ENCODE results near the gene NFE2L3.
A peak's percentile ranks its signal among the peaks of the same experiment; 100 is the strongest.

The NFE2L3 gene

DNA sequence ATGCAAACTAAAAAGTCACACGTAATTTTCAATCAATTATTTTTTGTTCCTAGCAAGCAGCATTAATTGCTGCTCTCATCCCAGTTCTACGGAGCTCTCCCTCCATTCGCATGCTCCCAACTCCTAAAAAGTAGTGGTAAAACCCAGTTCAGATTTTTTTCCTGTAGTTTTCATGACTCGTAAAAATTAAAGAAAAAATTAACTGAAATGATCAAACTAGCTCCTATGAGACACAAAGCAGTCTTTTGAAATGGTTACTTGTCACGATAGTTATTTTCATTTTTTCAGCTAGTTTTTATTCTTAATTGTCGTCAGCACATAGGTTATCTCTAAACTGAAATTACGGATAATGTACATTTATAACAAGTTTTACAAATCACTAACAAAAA lies 46.8 kb downstream of the NFE2L3 start:
- TF ChIP-seq, protein P1, sequence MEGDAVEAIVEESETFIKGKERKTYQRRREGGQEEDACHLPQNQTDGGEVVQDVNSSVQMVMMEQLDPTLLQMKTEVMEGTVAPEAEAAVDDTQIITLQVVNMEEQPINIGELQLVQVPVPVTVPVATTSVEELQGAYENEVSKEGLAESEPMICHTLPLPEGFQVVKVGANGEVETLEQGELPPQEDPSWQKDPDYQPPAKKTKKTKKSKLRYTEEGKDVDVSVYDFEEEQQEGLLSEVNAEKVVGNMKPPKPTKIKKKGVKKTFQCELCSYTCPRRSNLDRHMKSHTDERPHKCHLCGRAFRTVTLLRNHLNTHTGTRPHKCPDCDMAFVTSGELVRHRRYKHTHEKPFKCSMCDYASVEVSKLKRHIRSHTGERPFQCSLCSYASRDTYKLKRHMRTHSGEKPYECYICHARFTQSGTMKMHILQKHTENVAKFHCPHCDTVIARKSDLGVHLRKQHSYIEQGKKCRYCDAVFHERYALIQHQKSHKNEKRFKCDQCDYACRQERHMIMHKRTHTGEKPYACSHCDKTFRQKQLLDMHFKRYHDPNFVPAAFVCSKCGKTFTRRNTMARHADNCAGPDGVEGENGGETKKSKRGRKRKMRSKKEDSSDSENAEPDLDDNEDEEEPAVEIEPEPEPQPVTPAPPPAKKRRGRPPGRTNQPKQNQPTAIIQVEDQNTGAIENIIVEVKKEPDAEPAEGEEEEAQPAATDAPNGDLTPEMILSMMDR (IDR thresholded peaks at IDR 0.05; ENCODE audit: low read depth, low read length) = no peak
- no peak for DNase-seq (ENCODE audit: extremely low read depth, low read depth)

DNA sequence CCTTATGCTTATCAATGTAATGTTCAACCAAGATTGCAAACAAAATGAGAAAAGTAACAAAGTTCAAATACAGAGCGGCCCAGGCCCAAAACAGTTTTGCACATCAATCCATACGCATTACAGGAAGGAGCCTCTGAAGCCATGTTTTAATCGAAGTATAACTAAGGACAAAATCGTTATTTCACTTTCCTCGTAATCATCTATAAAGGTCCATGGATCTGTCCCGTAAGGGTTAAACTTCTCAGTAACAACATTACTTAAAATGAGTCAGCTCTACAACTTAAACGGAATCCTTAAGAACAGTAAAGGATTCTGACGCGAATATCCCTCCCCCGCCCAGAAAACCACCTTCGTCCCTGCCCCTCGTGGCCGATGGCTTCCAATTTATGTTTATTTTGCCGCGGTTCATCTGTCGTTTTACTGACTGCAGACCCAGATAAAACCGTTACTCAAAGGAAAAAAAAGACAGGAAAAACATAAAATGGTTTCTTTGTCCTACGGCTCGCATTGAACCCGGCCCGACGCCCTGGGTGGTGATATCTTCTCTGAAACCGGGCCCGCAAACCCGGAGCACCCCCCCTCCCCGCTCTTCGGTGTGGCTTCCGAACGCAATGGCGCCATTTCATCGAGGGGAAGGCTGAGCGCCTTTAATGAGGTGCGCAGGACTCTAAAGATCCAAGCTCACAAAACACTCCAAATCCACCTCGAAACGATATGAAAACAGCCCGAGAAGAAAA lies 47.5 kb downstream of the NFE2L3 start:
- TF ChIP-seq, protein P1 (IDR thresholded peaks at IDR 0.05; ENCODE audit: low read depth, low read length) = no peak
- no peak for DNase-seq (ENCODE audit: extremely low read depth, low read depth)

DNA sequence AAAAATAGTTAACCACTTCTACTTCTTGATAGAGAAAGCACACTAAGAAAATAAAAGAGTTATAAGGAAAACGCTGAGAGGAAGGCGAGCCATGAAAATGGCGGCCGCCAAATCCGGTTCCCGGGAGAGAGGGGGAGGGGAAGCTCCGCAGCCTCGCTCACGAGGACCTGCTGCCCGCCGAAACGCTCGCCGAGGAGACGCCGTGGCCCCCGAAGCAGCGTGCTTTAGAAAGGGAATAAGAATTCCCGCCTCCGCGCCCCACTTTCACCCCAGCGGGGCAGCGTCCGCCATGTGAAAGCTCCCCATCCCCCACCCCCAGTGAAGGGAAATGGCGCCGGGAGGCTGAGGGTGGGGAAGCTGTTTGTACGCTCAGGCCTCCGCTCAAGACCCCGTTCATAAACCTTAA lies 48.0 kb downstream of the NFE2L3 start:
- TF ChIP-seq, protein P1 (IDR thresholded peaks at IDR 0.05; ENCODE audit: low read depth, low read length) = no peak
- no peak for DNase-seq (ENCODE audit: extremely low read depth, low read depth)

DNA sequence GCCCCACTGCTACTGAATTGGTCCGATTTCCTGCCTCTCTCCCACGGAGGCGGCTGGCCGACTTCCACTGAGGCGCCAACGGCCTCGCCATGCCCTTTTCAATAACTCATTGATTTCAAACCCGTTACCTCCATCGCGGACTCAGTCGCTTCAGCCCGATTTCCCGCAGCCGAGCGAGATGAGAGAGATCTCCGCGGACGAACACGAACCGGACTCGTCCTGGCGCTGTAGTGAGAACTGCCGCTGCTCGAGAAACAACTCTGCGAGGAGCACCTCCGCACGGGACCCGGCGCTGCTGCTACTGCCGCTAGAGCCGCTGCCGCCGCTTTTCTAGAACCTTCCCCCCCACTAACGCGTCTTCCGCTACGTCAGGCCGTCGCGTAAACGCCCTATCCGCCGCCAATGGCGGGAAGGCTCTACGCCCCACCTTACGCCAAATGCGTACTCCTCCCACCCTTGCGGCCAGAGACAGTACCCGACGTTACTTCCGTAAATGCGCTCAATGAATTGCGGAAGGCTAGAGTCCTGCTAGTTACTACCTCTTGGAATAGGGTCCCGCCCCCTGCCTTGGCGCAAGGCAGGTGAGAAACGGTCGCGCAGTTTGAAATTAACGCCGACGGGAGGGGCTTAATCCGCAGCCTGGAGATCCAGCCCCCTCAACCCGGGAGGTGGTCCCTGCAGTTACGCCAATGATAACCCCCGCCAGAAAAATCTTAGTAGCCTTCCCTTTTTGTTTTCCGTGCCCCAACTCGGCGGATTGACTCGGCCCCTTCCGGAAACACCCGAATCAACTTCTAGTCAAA lies 48.6 kb downstream of the NFE2L3 start, which contains the start of gene HNRNPA2B1:
HNRNPA2B1 (minus strand) TSS at position 303 of the 803 bp plus-strand sequence; CDS start at position 134, 169 bp downstream.
- TF ChIP-seq, protein P1 (IDR thresholded peaks at IDR 0.05; ENCODE audit: low read depth, low read length) = no peak; the same call in 1 of the 2 replicates

DNA sequence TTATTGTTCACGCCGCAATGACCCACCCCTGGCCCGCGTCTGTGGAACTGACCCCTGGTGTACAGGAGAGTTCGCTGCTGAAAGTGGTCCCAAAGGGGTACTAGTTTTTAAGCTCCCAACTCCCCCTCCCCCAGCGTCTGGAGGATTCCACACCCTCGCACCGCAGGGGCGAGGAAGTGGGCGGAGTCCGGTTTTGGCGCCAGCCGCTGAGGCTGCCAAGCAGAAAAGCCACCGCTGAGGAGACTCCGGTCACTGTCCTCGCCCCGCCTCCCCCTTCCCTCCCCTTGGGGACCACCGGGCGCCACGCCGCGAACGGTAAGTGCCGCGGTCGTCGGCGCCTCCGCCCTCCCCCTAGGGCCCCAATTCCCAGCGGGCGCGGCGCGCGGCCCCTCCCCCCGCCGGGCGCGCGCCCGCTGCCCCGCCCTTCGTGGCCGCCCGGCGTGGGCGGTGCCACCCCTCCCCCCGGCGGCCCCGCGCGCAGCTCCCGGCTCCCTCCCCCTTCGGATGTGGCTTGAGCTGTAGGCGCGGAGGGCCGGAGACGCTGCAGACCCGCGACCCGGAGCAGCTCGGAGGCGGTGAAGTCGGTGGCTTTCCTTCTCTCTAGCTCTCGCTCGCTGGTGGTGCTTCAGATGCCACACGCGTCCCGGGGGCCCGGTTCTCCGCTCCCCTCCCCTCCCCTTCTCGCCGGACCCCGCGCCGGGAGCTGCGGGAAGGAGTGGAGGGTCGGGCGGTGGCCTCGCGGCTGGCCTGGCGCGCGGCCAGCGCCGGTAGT lies 49.4 kb downstream of the NFE2L3 start, which contains the start of gene CBX3:
CBX3 (plus strand) TSS at position 499 of the 772 bp plus-strand sequence. CDS start 1,254 bp downstream, outside the sequence.
- DNase-seq (ENCODE audit: extremely low read depth, low read depth) = peak; percentile 44
- TF ChIP-seq, protein P1 (IDR thresholded peaks at IDR 0.05; ENCODE audit: low read depth, low read length) = no peak

More for the DNA sequence above, 48.6 kb downstream of the NFE2L3 start, which contains the start of gene HNRNPA2B1:
- peak; percentile 92 for DNase-seq (ENCODE audit: extremely low read depth, low read depth)

DNA sequence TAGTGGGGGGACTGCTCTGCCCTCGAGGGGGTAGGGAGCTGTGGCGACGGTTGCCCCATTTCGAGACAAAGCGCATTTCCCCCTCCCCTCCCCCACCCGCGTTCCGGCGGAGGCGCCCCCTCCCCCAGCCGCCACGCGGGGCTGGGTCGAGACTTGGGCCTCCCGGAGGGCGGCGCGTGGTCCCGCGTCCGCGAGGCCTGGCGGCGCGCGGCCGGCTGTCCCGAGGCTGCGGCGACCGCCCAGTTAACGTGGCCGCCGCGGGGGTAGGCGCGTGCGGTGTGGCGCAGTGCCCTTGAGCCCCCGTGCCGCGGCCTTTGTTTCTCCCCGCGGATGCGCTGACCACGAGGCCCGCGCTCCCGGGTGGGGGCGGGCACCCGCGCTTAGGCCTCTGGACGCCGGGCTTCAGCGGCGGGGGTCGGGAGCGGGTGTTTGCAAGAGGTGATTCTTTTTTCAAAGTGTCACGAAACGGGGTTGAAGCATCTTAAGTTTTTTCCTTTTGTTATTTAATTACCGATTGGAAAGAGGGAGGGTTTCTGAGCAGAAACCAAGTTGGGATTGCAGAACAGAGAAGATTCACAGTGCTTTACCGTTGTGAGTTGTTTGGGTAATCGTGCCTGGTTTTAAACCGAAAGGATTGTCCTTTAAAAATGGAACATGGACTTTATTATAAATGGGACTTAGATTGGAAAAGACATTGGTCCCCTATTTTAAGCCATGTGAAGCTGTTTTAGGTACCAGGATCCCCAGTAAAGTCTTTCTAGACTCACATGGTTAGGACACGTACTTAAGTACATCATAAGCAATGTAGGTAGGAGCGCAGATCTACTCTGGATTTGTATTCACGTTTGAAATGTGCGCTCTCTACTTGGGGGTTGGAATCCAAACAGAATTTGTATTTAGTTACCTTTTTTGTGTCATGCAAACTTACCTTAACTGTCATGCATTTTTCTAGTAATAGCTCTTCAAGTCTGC lies 50.3 kb downstream of the NFE2L3 start:
- no peak for DNase-seq (ENCODE audit: extremely low read depth, low read depth)
- TF ChIP-seq, protein P1 (IDR thresholded peaks at IDR 0.05; ENCODE audit: low read depth, low read length) = no peak

All from AG09319 (cell line).